ENCODE results near the gene SYNPO2L.
"Not testable (repeated sequence)": the region's sequence is repeated elsewhere in the genome, so short reads cannot be mapped to it uniquely, and the experiment has no call there.

GRCh38 chr10:73697675-73698159 lies 41.9 kb upstream of the SYNPO2L start, which contains the start of gene AGAP5:
- TF ChIP-seq CREB5 (CRISPR knock-in tag; IDR thresholded peaks at IDR 0.05; ENCODE audit: low read depth); PATZ1 (CRISPR knock-in tag; IDR thresholded peaks at IDR 0.05; ENCODE audit: borderline replicate concordance); ESRRG (CRISPR knock-in tag; IDR thresholded peaks at IDR 0.05); ZFP30 (CRISPR knock-in tag; IDR thresholded peaks at IDR 0.05); ZC3H10 (CRISPR knock-in tag; IDR thresholded peaks at IDR 0.05); POU6F1 (CRISPR knock-in tag; IDR thresholded peaks at IDR 0.05; ENCODE audit: borderline replicate concordance, low read depth); ZNF565 (CRISPR knock-in tag; conservative IDR thresholded peaks at IDR 0.05; ENCODE audit: low read depth); TSHZ2 (CRISPR knock-in tag; IDR thresholded peaks at IDR 0.05); ZFP3 (CRISPR knock-in tag; IDR thresholded peaks at IDR 0.05); PPARA (CRISPR knock-in tag; IDR thresholded peaks at IDR 0.05; ENCODE audit: borderline replicate concordance); ZNF70 (CRISPR knock-in tag; IDR thresholded peaks at IDR 0.05); SNAI2 (CRISPR knock-in tag; IDR thresholded peaks at IDR 0.05); ZNF8 (CRISPR knock-in tag; IDR thresholded peaks at IDR 0.05); ISL1 (CRISPR knock-in tag; IDR thresholded peaks at IDR 0.05): not testable (repeated sequence)

Data from SK-N-SH treated with all-trans-retinoic acid at 6 μM for 48 hours (cell line).